UCSD-AML1 (cell line): ENCODE data around the gene AFTPH.

Source experiments
- DNase-seq: peaks from one replicate; lab custom pipeline; 2025; ENCODE audit not compliant: unreplicated experiment; lab: John Stamatoyannopoulos, UW

The AFTPH gene

GRCh38 chr2:64586883-64587481 lies 62.9 kb downstream of the AFTPH start:
- no peak for DNase-seq

- DNase-seq: no peak
These were observed 63.4 kb downstream of the AFTPH start for GRCh38 chr2:64587561-64587960.

GRCh38 chr2:64591188-64591587 lies 67.1 kb downstream of the AFTPH start:
- no peak for DNase-seq

- no peak for DNase-seq
These were observed 69.0 kb downstream of the AFTPH start for GRCh38 chr2:64593035-64593655.

GRCh38 chr2:64594226-64594989 lies 70.3 kb downstream of the AFTPH start:
- DNase-seq: no peak

- no peak for DNase-seq
These were observed 71.5 kb downstream of the AFTPH start for GRCh38 chr2:64595397-64596176.

- no peak for DNase-seq
These were observed 74.1 kb downstream of the AFTPH start for GRCh38 chr2:64598226-64598625.

- DNase-seq: no peak
These were observed 75.3 kb downstream of the AFTPH start for GRCh38 chr2:64599469-64599868.

- DNase-seq: no peak
These were observed 77.1 kb downstream of the AFTPH start for GRCh38 chr2:64601034-64601754.

- no peak for DNase-seq
These were observed 77.8 kb downstream of the AFTPH start for GRCh38 chr2:64601785-64602391.

GRCh38 chr2:64602436-64602835 lies 78.3 kb downstream of the AFTPH start:
- no peak for DNase-seq

- no peak for DNase-seq
These were observed 80.0 kb downstream of the AFTPH start for GRCh38 chr2:64604155-64604554.

- DNase-seq: no peak
These were observed 80.9 kb downstream of the AFTPH start for GRCh38 chr2:64605026-64605471.

GRCh38 chr2:64605991-64606478 lies 81.9 kb downstream of the AFTPH start:
- DNase-seq: no peak

- DNase-seq: peak; percentile 56
These were observed 82.6 kb downstream of the AFTPH start for GRCh38 chr2:64606479-64607363.

- DNase-seq: no peak
These were observed 83.5 kb downstream of the AFTPH start for GRCh38 chr2:64607381-64608304.

GRCh38 chr2:64608867-64609226 lies 84.7 kb downstream of the AFTPH start:
- no peak for DNase-seq

GRCh38 chr2:64609227-64609941 lies 85.3 kb downstream of the AFTPH start:
- peak; percentile 83 for DNase-seq
